IPS-NIHi7 (cell line): ENCODE measurements around the gene CHD6.

Experiments used
- DNase-seq: peaks from one replicate; pipeline ENCODE4 v3.0.0; 2012; ENCODE audit warnings: mixed read lengths; ENCODE audit errors: extremely low spot score

CHD6 gene

GRCh38 chr20:41432746-41433145, 185.4 kb downstream of the CHD6 start:
- no peak for DNase-seq

DNA sequence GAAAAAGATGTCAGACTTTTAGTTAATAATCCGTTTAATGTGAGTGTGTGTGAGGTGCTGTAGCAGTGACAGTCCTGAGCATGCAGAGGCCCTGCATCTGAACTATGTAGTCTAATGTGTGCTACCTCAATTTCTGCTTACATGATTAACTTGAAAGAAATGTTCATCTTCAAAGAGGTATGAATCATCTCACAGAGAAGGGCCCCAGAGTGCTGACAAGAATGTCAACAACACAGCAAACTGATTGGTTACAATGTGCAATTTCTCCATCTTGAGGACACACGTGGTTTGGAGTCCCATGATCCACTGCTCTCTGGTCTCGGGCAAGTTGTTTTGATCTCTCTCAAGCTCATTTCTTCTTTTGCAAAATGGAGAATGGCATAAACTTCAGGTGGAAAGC, 189.9 kb downstream of the CHD6 start:
- no peak for DNase-seq

- no peak for DNase-seq
Measured at GRCh38 chr20:41427833-41428232, 190.3 kb downstream of the CHD6 start.

- DNase-seq: no peak
Measured at GRCh38 chr20:41426976-41427375, 191.2 kb downstream of the CHD6 start.

GRCh38 chr20:41426086-41426830, 191.9 kb downstream of the CHD6 start:
- no peak for DNase-seq

- no peak for DNase-seq
Measured at GRCh38 chr20:41425180-41425884, 192.8 kb downstream of the CHD6 start.

DNA sequence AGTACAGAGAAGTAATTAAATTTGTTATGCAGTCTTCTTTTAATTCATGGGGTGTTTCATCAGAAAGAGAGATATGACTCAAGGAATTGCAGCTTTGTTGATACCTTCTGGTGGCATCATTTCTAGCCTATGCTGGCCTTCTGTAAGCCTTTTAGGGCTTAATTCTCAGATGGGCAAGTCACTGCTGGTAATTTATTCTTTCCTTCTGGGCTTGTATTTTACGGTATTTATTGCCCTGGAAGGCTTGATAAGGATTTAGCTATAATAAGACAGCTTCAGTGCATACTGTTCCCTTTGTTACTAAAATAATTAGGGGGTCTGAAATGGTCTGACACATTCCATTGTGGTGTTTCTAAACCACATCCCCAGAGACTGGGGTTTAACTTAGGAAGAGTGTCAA, 193.6 kb downstream of the CHD6 start:
- no peak for DNase-seq

DNA sequence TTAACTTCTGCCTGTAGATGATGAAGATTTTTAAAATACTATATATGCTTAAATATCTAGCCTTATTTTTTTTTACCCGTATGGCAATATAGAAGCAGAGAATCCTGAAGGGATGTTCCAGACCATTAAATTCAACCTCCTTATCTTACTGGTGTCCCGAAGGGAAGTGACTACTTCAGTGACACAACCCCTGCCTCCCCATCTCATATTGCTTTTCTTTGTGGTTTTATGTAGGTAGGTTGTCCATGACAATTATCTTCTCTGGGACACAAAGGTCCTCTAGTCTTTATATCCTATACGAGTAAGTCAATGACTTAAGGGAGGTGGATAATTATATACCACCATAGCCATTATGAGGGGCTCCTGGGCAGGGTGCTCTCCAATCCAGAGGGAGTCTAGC, 194.2 kb downstream of the CHD6 start:
- DNase-seq: no peak

GRCh38 chr20:41422953-41423352, 195.2 kb downstream of the CHD6 start:
- DNase-seq: no peak

DNA sequence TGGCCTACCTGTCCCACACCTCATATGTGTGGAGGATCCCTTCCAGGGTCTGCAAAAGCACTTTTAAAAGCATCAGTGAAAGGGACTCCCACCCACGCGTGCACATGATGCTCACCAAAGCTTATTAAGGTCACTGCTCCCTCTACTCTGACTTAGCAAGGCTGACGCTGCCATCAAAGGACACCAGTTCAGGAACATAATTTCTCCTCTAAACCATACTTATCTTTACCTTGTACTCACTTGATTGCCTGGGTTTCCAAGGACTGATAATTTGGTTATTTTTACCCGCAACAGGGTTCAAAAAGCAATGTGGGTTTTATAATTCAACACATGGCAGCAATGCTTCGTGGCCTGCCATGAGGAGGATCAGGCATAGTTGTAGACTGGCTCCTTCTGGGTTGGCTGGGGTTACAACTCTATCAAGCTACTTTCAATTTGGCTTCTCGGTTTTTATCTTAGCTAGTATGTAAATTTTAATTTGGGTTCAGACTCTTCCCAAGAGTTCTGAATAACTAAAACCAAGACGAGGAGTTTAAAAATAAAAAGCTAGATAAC, 199.4 kb downstream of the CHD6 start:
- no peak for DNase-seq

GRCh38 chr20:41418031-41418430, 200.1 kb downstream of the CHD6 start:
- DNase-seq: no peak

DNA sequence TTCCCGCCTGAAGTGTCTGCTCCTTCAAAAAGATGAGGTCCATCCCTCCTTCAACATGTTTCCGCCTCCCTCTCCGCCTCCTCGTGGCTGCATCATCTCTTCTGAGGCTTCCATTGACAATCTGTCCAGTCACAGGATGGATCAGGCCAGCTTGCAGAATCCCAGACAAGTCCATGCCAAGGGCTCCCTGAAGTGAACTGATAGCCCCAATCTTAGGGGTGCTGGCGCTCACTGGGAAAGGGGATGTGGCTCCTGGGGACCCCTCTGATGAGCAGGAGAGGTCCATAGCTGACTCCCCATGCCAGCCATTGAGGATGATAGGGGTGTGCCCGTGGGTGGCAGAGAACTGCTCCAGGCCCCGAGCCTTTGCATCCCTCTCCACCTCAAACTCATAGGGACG, 203.0 kb downstream of the CHD6 start:
- DNase-seq: no peak

GRCh38 chr20:41413169-41413568, 205.0 kb downstream of the CHD6 start:
- no peak for DNase-seq

- DNase-seq: no peak
Measured at GRCh38 chr20:41412324-41413120, 205.7 kb downstream of the CHD6 start.

DNA sequence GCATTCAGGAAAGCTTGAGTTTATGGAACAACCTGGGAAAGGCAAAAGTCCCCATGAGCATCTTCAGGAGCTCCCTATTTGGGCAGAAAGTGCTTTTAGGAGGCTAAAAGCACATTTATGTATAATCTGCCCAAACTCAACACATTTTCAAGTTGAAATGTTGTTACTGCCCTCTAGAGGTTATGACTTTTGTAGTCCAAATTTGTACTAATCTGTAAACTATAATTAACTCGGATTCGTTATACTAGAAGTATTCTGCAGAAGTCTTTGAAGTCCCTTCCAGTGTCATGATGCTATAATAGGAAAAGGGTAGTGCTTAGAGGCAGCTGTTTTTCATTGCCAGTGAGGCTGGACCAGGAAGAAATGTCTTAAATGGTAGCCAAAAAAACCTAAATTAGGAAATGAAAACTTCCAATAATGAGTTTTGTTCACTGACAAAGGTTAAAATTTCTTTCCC, 206.8 kb downstream of the CHD6 start:
- no peak for DNase-seq

DNA sequence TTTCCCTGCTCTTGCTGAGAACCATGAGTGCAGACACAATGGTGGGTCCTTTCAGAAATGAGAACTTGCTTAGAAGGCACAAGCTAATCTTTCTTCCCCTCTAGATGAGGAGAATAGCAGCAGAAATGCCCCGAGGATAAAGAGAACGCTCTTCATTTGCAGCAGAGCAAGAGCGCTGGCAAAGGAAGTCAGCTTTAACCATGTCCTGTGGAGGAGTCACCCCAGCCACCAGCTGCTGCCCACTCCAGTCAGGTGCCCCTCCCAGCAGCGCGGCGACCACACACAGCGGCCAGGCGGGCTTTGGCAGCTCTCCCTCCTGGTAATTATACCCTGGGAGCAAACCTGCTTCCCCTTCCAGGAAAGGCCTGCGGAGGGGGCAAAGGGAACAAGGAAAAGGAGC, 209.2 kb downstream of the CHD6 start:
- DNase-seq: no peak

DNA sequence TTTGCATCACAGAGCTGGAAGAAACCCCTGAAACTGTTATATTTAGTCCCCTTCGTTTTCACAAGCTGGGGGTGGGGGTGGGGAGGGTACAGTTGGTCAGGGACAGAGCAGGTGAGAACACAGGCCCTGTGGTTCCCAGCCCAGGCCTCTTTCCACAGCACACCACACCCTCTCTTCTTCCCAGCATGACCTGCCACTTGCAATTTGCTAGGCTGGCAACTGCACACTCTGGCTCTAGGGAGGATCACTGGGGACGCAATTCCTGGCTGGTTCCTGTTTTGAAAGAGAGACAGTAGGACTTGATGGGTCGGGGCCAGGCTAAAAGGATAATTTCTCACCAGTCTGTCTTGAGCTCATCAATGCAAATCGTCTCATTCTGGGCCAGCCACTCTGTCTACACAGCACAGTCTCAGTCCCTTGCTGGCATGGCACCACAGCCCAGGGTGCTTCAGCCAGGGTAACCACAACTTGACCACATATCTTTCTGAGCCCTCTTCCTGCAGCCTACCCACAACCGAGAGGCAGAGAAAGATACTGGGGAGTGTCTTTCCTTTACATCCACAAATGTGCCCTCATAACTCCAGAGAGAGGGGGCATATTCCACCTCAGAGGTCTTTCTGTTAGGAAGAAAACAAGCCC, 209.9 kb downstream of the CHD6 start:
- no peak for DNase-seq

DNA sequence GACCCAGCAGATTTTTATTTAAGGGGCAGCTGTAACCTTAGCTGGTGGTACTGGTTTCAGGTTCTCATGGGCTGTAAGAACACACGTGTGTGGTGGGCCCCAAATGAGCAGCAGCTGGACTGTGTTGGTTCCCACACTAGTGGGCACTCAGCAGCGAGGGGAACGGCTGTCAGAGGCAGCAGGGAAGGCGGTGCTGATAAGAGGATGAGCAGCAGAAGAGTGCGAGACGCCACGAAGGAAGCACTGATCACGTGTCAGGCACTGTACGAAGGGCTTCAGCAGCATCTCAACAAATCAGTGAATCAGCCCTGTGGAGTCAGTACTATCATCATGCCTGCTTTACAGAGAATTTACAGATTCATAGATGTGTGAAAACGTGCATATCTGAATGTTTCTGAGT, 210.6 kb downstream of the CHD6 start:
- no peak for DNase-seq

DNA sequence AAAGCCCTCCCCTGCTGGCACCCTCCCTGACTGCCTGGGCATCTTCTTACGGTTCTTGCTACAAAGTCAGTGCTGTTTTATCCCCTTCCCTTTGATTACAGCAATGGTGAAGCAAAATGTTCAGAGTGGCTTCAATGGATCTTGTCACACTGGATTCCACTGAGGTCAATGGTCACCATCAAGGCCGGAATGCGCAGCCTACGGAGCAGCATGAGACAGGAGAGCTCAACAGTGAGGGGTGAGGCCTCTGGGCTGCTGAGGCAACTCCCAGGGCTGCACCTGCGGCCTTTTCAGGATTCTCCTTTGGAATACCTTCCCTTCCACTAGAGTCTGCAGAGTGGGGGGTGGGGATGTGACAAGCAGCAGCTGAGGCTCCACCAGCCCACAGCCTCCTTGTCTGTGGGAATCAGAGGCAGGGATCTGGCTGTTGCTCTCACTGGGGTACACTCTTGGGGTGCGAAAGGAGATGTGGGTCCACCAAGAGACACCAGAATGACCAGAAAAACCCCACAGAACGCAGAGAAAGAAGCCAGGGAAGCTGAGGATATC, 211.2 kb downstream of the CHD6 start:
- no peak for DNase-seq

GRCh38 chr20:41406353-41406752, 211.8 kb downstream of the CHD6 start:
- no peak for DNase-seq

DNA sequence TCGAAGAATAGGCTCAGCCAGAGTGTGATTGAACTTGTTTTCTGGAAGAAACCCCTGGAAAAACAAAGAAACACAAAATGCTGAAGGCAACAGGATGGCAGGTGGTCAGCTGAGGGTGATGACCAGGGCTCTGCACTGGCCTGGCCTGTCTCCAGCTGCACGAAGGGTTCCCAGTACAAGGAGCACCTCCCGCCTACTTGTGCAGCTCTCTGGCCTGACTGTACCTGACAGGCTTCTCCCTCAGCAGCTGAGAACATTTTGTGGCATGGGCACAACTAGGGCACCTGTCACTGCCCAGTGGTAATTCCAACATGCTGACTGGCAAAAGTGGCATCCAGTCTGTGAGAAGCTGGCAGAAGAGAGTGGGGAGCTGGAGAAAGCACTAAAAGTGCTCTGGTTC, 212.7 kb downstream of the CHD6 start:
- DNase-seq: no peak

DNA sequence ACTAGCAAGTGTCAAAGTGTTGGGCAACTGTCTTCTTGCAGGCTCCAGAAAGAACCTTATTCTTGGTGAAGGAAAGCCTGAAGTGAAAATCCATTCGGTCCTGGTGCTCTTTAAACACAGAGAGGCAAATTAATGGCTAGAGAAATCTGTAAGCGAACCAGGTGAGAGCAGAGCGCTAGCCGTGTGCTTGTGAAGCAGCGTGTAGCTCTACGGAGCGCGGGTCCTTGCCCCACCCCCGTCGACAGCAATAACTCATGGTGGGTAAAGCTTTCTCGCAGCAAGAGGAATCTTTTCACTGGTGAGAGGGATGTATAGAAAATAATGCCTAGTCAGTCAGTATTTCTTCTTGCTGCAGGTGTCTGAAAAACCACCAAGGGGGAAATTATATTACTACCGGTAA, 214.6 kb downstream of the CHD6 start:
- DNase-seq: no peak
